NCI-H1417 treated with DMSO at 0.1 percent for 48 hours (cell line): ENCODE measurements around the gene ADAM30.
"Not testable (repeated sequence)": the region's sequence is repeated elsewhere in the genome, so short reads cannot be mapped to it uniquely, and the experiment has no call there.

ENCODE experiments used
- DNase-seq: peaks from one replicate; lab custom pipeline; 2025; lab: John Stamatoyannopoulos, UW

ADAM30 gene

DNA sequence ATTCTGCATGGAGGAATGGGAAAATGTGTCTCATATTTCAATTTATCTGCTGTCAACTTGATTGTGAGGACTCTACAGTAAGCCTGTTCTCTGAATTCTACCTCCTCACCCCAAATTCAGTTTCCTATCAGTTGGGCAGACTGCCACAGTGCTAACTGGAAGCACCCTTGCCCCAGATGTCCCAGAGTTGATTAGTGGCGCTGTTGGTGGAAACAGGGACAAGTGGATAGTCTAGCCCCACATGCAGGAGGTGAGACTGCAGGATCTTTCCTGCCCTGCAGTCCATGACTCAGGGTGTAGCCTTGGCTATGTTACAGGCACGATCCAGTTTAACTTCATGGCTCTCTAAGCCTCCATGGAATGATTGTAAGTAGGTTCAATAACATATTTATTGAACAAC lies 22.1 kb downstream of the ADAM30 start:
- no peak for DNase-seq

DNA sequence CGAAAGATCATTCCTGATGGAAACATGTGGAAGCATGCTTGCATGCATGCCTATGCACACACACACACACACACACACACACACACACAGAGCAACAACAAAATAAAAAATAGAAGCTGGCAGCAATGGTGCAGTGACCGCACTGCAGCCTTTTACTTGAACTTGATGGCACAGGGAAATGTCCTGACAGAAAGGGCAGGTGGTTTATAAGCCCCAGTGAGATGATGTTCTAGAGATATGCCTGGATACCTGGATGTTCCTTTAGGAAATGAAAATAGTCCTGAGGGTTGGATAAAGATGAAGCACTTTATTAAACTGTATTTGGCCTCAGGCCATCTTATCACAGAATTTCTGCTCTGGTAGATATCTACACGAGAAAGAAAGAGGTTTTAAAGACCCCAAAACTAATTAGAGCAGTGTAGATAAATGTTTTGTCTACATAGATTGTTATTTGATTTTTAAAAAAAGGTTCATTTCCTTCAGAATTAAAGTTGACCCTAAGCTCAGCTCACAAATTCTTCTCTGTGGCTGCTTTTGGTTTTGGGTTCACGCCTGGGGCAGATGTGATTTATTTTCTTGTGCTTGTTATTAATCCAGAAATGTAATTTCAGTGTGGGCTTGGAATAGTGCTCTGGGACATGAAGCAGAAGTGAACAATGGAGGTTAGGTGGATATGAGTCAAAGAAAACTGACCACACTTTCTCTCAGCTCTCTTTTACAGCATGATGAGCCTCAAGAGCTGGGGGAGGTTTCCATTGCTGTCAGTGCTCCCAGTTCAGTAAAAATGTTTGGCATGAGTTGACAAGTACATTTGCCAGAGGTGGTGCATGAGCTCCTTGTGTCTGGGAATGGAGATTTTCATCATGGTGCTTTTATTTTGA lies 22.9 kb downstream of the ADAM30 start:
- no peak for DNase-seq

DNA sequence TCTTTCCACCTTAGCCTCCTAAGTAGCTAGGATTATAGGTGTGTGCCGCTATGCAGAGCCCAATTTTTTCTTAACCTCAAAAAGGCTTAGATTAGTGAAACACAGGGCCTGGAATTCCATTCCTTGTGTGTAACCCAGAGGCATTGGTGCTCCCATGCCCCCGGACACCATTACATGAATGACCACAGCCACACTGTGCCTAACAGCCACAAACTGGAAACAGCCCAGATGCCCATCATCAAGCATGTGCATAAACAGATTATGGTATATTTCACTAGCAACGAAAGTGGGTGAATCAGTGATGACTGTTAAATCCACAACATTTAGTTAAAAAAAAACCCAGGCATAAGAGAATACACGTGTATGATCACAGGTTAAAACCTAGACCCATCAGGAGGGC lies 24.4 kb downstream of the ADAM30 start:
- no peak for DNase-seq

DNA sequence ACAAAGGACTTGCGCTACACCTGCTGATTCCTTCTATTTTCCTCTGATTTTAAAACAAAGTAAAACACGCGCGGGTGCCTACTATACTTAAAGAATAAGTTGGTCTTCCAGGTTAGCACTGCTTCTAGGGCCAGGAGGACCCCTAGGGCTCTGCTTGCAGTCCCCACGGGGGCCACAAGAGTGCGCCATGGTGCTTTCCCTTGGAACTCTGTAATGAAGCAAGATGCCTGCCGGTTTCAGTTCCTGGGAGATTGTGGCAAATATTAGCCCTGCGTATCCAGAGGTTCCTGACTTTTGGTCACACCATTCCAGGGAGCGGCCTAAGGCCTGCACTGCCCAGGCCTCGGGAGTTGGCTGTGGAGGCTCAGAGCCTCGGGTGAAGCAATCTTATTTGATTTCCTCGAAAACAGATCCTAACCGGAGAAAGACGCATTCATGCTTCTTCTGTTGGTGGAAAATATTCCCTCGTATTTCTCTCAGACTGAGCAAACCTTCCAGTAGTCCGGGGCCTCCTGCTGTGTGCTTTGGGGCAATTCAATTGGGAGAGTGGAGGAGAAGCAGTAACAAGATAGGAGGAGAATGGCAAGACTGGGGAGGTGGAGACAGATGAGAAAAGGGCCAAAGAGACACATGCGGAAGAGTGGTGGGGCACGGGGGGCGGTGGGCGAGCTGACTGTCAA lies 25.3 kb downstream of the ADAM30 start:
- peak; percentile 33 for DNase-seq

DNA sequence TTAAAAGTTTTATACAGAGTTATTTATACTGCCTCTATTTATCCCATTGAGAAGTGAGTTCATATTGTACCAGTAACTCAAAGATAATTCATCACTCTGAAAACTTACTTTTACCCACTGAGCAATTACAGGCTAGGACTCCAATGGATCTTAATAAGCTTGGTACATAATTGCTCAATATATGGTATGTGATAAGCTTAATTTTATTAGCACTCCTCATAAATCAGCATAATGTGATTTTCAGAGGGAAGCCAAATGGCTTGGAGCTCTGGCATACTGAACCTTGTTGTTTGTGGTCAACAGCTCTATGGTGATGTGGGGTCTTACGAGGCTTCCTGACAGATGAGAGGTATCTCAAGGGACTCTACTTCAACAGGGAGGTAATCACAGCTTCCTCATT lies 26.3 kb downstream of the ADAM30 start:
- no peak for DNase-seq

DNA sequence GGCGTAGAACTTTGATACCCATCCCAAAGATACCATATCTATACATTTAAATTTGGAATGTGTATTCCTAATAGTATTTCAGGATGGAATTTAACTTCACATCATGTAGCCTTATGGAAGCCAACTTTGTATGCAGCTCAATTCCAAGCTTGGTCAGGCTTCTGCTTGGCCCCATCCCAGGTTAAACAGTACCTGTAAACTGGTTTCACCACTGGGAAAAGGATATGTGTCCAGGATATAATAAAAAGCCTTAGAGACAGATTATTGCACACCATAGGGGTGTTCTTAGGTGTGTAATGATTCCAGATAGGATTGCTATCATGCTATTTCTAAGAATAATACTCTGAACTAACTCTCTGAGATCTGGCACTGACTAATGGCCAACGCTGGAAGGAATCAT lies 28.1 kb downstream of the ADAM30 start:
- no peak for DNase-seq

DNA sequence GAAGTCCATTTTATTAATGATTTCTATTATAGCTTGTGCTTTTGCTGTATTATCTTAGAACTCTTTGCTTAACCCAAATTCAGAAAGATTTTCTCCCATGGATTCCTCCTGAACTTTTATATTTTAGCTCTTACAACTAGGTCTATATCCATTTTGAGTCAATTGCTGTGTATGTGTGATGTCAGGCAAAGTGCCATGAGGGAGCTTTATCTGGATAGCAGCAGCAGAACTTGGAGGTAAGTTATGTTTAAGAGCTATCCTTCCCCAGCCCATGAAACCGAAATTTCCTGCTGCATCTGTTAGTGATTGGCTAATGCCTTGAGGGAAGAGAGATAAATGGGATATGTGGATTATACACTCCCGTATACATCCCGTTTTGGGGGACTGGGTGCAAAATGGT lies 29.9 kb downstream of the ADAM30 start:
- DNase-seq: no peak

DNA sequence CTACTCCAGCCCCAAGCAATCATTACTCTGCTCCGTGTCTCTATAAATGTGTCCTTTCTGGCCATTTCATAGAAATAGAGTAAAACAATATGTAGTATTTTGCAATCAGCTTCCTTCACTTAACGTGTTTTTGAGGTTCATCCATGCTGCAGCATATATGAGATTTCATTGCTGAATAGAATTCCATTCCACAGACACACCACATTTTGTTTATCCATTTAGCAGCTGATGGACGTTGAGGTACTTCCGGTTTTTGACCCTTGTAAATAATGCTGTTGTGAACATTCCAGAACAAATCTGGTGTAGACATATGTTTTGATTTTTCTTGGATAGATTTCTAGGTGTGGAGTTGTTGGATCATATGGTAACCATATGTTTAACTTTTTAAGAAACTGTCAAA lies 30.7 kb downstream of the ADAM30 start:
- no peak for DNase-seq

DNA sequence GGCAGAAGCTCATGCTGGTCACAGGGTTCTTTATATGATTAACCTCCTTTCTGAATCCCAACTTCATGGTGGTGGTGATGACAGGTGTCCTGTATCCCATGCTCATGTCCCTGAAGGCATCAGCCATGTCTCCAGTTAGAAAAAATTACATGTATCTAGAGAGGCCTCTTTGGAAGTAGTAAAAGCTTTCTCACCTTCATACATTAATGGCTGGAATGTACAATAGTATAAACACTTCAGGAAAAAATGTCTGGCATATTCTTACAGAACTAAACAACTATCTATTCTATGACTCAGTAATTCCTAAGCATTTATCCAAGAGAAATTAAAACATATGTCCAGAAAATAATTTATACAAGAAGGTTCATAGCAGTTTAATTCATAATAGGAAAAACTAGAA lies 34.0 kb downstream of the ADAM30 start:
- no peak for DNase-seq

DNA sequence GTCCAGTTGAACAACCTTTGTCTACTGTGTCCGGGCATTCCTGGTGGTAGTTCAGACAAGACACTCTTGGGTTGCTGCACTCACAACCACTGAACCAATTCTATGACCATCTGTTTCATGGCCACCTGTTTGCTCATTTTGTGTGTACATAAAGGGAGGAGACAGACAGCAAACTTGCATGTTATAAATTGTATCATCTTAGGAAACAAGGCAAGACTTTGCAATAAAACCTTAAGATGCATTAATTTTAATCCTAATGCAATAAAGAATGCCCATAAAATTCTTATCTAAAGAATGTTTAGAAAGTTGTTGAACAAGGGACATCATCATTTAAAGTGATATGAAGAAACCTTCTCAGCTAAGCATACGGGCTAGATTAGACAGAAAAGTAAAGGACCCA lies 34.8 kb downstream of the ADAM30 start:
- no peak for DNase-seq

DNA sequence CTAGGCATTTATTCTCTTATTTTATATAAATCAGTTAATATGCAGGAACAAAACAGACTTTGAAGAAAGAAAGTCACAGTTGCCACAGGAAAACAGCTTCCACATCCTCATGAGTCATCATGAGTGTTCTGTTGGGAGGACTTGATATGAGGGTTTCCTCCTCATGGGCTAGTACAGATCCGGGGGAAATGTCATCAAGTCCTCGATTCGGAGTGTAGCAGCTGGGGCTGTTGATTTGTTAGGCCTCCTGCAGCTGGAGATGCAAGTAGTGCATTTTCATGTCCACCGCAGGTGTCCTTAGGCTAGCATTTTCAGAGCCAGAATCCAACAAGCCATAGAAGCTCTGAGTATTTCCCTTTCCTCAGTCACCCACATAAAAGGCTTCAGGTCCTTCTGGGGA lies 36.7 kb downstream of the ADAM30 start:
- no peak for DNase-seq

DNA sequence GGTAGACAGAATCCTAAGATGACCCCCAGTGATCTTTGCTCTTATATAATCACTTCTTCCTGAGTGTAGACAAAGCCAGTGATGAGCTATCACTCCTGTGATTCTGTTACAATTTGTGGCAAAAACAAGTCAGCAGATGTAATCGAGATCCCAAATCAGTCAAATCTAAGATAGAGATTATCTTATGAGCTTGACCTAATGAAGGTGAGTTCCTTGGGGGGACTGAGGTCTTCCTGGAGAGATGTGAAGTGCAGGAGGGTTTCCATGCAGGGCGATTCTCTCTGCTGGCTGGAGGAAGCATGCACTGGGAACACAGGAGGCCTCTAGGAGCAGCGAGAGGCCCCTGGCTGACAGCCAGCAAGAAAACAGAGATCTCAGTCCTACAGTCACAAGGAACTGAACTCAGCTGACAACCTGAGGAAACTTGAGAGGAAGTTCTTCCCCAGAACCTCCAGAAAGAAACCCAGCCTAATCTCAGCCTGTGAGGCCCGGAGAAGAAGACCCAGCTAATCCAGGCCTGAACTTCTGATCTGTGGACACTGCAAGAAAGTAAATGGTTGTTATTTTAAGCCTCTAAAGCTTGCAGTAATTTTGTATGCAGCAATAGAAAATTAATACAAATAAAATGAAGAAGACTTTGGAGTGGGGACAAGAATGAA lies 37.6 kb downstream of the ADAM30 start:
- DNase-seq: not testable (repeated sequence)

DNA sequence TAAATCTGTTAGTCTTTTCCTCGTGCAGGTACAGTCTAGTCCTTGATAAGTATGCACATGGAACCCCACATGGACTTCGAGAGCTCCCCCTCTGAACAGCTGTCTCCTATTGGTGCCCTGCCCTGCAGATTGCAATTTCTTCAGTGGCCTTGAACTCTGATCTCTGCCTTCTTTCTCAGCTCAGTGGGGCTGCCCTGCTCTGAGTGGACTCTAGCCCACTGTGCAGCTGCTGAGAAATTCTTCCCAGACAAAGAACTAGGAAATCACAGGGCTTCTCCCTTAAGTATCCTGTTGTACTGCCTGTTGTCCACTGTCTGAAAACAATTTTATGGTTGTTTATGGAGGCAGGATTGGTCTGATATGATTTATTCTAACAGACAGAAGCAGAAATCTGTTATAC lies 38.2 kb downstream of the ADAM30 start:
- DNase-seq: no peak

DNA sequence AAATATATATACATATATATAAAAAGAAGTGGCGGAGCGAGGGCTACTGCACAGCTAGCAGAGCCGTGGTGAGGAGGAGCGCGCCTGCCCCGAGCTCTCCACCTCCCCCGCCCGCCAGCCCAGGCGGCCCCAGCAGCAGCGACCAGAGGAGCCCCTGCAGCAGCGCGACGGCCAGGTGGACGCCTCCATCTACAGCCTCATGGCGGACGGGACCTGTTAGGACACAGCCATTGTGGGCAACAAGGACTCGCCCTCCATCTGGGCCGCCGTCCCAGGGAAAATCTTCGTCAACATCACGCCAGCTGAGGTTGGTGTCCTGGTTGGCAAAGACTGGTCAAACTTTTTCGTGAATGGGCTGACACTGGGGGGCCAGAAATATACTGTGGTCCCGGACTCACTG lies 43.2 kb downstream of the ADAM30 start:
- DNase-seq: no peak

DNA sequence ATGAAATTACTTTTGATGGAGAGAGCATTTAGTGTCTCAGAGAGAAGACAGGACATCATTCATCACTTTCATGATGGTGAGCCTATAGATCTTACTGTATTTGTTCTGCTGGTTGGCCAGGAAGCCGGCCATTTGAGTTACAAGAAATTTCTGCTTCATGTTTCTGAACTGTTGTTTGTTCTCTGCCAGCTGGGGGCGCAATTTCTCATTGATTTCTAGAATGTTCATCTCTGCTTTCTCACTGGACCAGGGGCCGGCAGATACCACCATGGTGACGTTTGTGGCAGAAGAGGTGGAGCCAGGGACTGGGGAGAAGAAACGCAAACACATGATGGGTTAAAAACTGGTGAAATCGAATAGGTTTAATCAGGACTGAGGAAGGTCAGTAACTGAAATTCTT lies 52.1 kb downstream of the ADAM30 start:
- DNase-seq: not testable (repeated sequence)
